NT2/D1 (cell line): Measurements from ENCODE around the gene CORT.

Experiments
- DNase-seq: peaks from one replicate; pipeline ENCODE4 v3.0.0-alpha.2; 2011; ENCODE audit warnings: low read depth, low spot score
- H3K27me3 ChIP-seq: 2 replicates; pipeline ENCODE4 v1.6.0; 2011; ENCODE audit warnings: mild to moderate bottlenecking; ENCODE audit not compliant: insufficient read length, insufficient read depth
- H3K36me3 ChIP-seq: 2 replicates; pipeline ENCODE4 v1.6.1; 2011; ENCODE audit warnings: mild to moderate bottlenecking, low read length, mixed read lengths; ENCODE audit not compliant: insufficient read depth, insufficient read length
- H3K4me1 ChIP-seq: 2 replicates; pipeline ENCODE4 v1.5.1; 2011; ENCODE audit not compliant: insufficient read depth, insufficient read length
- H3K4me3 ChIP-seq: 2 replicates; pipeline ENCODE4 v1.5.1; 2011; ENCODE audit warnings: low read depth; ENCODE audit not compliant: insufficient read length
- H3K9ac ChIP-seq: 2 replicates; pipeline ENCODE4 v1.6.0; 2011; ENCODE audit warnings: low read depth; ENCODE audit not compliant: insufficient read length
- H3K9me3 ChIP-seq: 2 replicates; pipeline ENCODE4 v1.5.1; 2011; ENCODE audit warnings: mild to moderate bottlenecking, low read length; ENCODE audit not compliant: insufficient read depth
- SUZ12 ChIP-seq: IDR thresholded peaks from 2 replicates; pipeline ENCODE4 v1.6.1; 2011; ENCODE audit not compliant: insufficient read length, insufficient read depth; ENCODE audit errors: extremely low read depth
- YY1 ChIP-seq: IDR thresholded peaks from 2 replicates; pipeline ENCODE4 v1.6.1; 2011; ENCODE audit not compliant: insufficient read length, insufficient read depth
- ZNF274 ChIP-seq: IDR thresholded peaks from 2 replicates; pipeline ENCODE4 v1.6.1; 2011; ENCODE audit warnings: mild to moderate bottlenecking, low read depth, low read length

The CORT gene

DNA sequence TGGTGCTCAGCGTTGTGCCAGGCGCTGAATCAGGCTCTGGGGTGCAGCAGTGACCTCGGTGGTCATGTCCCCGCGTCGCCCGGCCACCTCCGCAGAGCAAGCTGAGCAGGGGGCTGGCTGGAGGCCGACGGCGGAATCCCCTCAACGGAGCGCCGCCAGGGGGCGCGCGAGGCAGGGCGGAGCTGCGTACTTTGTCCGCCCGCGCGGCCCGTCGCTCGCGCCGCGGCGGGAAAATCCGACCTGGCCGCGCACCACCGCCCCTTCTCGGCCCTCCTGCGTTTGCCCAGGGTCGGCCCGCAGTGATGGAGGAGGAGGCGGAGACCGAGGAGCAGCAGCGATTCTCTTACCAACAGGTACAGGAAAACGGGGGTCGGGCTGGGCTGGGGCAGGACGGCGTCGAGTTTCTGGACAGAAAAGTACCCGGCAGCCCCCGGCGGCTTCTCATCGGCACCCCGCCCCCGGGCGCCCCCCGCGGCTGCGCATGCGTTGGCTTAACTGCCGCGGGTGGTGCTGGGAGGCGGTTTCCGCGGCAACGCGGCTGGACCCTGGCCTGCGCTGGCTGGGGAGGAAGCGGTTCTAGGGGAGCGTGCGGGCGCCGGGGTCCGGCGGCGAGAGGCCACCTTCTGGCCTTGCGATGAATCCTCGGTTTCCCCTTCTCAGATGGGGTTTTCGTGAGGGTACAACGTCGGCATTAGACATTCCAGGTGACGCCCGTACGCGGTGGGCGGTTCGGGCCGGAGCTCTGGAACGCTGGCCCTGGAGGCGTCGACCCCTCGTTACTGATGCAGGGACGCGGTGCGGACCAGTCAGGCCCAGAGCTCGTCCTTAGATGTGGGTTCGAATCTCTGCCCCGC lies 19.4 kb upstream of the CORT start, which contains the start of gene CENPS:
Gene CENPS (plus strand): TSS at position 218 of the 854 bp plus-strand sequence. CDS start 85 bp downstream, at position 303.
- peak; percentile 69 for DNase-seq
- peaks cover 7% of the 10 kb centered on the region for H3K36me3 ChIP-seq
- H3K9me3 ChIP-seq: no peaks in the 10 kb centered on the region
- peak within 1 kb of the TSS; percentile 61 for H3K4me3 ChIP-seq
- peaks cover 8% of the 10 kb centered on the region for H3K4me1 ChIP-seq
- TF ChIP-seq ZNF274 (no peak), SUZ12 (no peak), YY1 (no peak)
- H3K27me3 ChIP-seq: no peaks in the 10 kb centered on the region
- peak within 1 kb of the TSS; percentile 89 for H3K9ac ChIP-seq

DNA sequence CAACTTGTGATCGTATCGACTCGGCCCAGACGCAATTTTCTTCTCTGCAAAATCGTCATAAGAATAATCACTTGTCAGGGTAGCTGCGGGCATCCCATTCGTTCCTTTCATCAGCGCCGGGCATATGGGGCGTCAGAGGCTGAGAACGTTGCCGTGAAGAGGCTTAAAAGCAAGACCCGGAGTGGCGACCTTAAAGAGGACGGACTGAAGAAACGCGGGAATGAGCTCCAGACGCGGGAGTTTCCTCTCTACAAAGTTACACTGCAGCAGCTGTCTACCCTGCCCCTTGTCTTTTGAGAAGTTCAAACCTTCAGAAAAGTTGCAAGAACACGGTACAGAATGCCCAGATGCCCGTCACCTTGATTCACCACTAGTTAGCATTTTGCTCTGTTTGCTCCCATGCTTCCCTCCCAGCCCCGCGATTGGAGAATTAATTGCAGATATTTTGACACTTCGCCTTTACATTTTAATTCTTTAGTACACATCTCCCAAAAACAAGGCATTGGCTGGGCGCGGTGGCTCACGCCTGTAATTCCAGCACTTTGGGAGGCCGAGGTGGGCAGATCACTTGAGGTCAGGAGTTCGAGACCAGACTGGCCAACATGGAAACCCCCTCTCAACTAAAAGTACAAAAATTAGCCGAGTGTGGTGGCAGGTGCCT lies 18.6 kb upstream of the CORT start:
- no peaks in the 10 kb centered on the region for H3K9me3 ChIP-seq
- peak overlapping the region; percentile 78 for H3K9ac ChIP-seq
- TF ChIP-seq ZNF274: no peak
- TF ChIP-seq YY1: no peak
- no peak for TF ChIP-seq SUZ12
- no peak for DNase-seq
- H3K27me3 ChIP-seq: no peaks in the 10 kb centered on the region
- peaks cover 8% of the 10 kb centered on the region for H3K4me1 ChIP-seq
- H3K36me3 ChIP-seq: peaks cover 7% of the 10 kb centered on the region
- H3K4me3 ChIP-seq: peak overlapping the region; percentile 61

DNA sequence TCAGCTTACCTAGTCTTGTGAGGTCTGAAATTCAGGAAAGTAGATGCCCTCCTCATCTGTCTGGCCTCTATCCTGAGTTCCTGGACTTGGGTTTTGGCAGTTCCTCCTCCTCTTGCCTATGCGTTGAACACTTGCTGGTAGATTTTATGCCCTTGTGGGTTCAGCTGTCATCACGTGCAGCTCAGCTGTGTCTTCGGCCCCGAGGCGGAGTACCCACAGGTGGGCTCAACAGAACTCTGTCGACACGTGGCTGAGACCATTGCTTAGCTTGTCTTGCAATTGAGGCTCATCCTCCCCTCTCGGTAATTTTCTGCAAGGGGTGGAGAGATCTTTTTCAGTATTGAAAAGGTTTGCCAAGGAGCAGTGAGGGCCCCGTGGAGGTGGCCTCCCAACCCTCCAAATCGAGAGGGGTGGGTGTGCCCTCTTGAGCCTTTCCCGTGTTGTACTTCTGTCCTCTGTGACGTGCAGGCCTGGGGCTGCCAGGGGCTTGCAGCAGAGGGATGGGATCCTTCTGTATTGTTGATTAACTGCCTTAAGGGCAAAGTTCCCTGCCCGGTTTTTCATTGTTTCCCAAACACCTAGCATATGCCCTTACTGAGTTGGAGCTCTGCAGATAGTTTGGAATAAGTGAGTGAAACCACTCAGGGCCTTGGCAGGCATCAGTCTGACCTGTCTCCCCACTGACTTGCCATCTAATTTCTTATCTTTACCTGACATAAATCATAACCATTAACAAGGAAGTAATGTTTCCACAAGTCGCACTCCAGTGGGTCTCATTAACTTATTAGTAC lies 16.7 kb upstream of the CORT start:
- H3K9ac ChIP-seq: no peak overlapping the region

DNA sequence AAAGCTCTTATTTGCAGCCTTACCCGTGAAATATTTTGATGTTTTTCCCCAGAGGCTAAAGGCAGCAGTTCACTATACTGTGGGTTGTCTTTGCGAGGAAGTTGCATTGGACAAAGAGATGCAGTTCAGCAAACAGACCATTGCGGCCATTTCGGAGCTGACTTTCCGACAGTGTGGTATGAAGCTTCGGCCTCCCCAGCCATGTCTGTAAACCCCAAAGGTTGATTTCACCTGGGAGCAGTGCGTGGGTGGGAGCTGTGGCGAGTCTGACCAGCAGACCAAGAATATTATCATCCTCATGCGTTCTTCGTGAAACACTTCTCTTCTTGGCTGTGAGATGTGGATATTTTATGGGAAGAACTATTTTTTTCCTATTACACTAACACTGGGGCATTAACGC lies 16.0 kb upstream of the CORT start:
- Histone ChIP-seq H3K4me3 (no peak overlapping the region), H3K36me3 (peaks cover 7% of the 10 kb centered on the region), H3K9ac (no peak overlapping the region), H3K4me1 (peaks cover 8% of the 10 kb centered on the region), H3K27me3 (no peaks in the 10 kb centered on the region), H3K9me3 (no peaks in the 10 kb centered on the region)
- no peak for DNase-seq
- TF ChIP-seq ZNF274 (no peak), SUZ12 (no peak), YY1 (no peak)

More for the DNA sequence above, 16.7 kb upstream of the CORT start:
- H3K4me1 ChIP-seq: peaks cover 8% of the 10 kb centered on the region
- H3K27me3 ChIP-seq: no peaks in the 10 kb centered on the region
- H3K4me3 ChIP-seq: no peak overlapping the region
- TF ChIP-seq YY1: no peak
- H3K9me3 ChIP-seq: no peaks in the 10 kb centered on the region
- peaks cover 7% of the 10 kb centered on the region for H3K36me3 ChIP-seq
- DNase-seq: no peak

DNA sequence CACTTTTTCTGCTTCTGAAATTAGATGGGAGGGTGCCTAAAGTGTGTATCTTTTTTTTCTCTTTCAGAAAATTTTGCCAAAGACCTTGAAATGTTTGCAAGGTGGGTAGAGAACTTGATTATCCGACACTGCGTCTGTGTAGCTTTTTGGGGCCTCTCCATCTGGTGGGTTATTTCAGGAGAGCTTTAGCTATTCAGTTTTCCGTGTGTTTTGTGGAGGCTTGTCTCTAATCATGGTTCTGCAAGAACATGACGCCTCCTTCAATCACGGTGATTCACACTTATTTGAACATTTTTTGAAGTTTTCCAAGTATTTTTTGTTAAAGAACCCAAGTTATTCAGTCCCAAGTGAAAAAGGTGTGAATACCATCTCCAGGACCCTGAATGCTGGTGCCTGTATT lies 15.2 kb upstream of the CORT start:
- H3K9me3 ChIP-seq: no peaks in the 10 kb centered on the region
- no peak overlapping the region for H3K4me3 ChIP-seq
- H3K36me3 ChIP-seq: peaks cover 7% of the 10 kb centered on the region
- TF ChIP-seq YY1 (no peak), ZNF274 (no peak), SUZ12 (no peak)
- peaks cover 8% of the 10 kb centered on the region for H3K4me1 ChIP-seq
- DNase-seq: no peak
- no peaks in the 10 kb centered on the region for H3K27me3 ChIP-seq
- no peak overlapping the region for H3K9ac ChIP-seq

DNA sequence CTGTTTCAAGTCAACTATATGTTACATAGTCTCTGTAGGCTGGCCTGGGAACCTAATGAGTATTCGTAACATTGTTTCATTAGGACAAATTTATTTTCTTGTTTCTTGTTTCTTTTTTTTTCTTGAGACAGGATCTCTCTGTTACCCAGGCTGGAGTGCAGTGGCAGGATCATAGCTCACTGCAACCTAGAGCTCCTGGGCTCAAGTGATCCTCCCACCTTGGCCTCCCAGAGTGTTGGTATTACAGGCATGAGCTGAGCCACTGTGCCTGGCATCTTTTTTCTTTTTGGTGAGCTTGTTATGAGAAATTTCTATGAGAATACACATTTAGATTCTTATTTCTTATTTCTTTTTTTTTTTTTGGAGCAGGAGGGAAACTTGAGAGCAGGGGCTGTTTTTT lies 12.8 kb upstream of the CORT start:
- no peak for TF ChIP-seq ZNF274
- no peak for TF ChIP-seq SUZ12
- TF ChIP-seq YY1: no peak
- H3K9ac ChIP-seq: no peak overlapping the region

More for the DNA sequence above, 12.8 kb upstream of the CORT start:
- H3K27me3 ChIP-seq: no peaks in the 10 kb centered on the region
- H3K4me3 ChIP-seq: no peak overlapping the region
- H3K36me3 ChIP-seq: peaks cover 14% of the 10 kb centered on the region
- H3K4me1 ChIP-seq: peaks cover 8% of the 10 kb centered on the region
- H3K9me3 ChIP-seq: no peaks in the 10 kb centered on the region
- DNase-seq: no peak
